ENCODE results near the gene KLHDC7B. TPM values are rescaled to one million over a fixed set of nuclear protein-coding genes. Genes with fewer than 3 reads are reported as not detected.

The KLHDC7B gene
- total and polyA plus RNA-seq, 10 of the 15 experiments (the other 5 are each of a cell fraction or from before 2014, with no cell fraction given) = 0.05 to 2.2 (median 0.93) TPM; not detected in 2

GRCh38 chr22:50573491-50574382, 28.0 kb downstream of the KLHDC7B start:
- intact Hi-C loops (cut with micrococcal nuclease; ENCODE audit: unreplicated experiment) = no loop called here
- no peak for FAIRE-seq

DNA sequence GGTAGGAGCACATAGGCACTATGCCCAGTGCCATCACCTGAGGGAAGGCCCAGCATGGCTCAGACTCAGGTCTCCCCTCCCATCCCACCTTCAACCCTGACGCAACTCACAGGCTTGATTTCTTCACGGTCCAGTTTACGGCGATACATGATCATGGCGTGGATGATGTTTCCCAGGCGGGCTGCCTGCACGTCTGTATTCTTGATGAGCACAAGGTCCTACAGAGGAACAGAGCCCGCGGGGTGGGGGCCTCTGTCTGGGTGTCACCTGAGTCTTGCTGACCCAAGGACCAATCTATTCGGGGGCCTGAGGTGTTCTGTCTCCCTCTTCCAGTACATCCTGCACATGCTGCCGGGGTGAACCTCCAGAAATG, 28.7 kb downstream of the KLHDC7B start:
- Histone ChIP-seq H3K27ac (ENCODE audit: control insufficient read depth, insufficient read depth) (no peak overlapping the region), H3K79me2 (ENCODE audit: control insufficient read depth, insufficient read depth, low read length) (no peaks in the 10 kb centered on the region; the same call in 1 of the 2 replicates), H3K36me3 (ENCODE audit: control insufficient read depth in 2 of 2, insufficient read depth in 2 of 2, low read length in 1 of 2) (peaks cover 12 to 13% of the 10 kb centered on the region in 2 experiments; a peak in 3 of 4 replicates), H3K4me2 (ENCODE audit: control insufficient read depth, insufficient read depth) (no peak overlapping the region), H3K9me3 (replicated peaks; ENCODE audit: control insufficient read depth, insufficient read depth, low read length) (no peaks in the 10 kb centered on the region), H3K27me3 (replicated peaks in 1 of 2; ENCODE audit: control insufficient read depth in 2 of 2, insufficient read depth in 2 of 2, low read length in 1 of 2) (no peaks in the 10 kb centered on the region), H3K4me3 (no peak overlapping the region), H4K20me1 (ENCODE audit: control insufficient read depth, insufficient read depth) (no peaks in the 10 kb centered on the region), H3K4me1 (ENCODE audit: control insufficient read depth, insufficient read depth, low read length) (peaks cover 13% of the 10 kb centered on the region), H2AFZ (ENCODE audit: control insufficient read depth, low read depth, low read length) (no peak overlapping the region), H3K9ac (ENCODE audit: control insufficient read depth, insufficient read depth, low read length) (no peak overlapping the region)
- ChIA-PET RAD21 (ENCODE audit: unreplicated experiment) (no interaction called here), POLR2A (no interaction called here), SMC1A (ENCODE audit: uncharacterized antibody, unreplicated experiment) (no interaction called here), CTCF (interaction anchor here (1.2 to 2.0 kb wide), 2 partner anchors 47 to 49 kb away, joined by 3 to 6 read pairs; no protein-coding TSS in a partner anchor)
- WGBS (ENCODE audit: insufficient coverage, insufficient replicate concordance, low lambda C conversion rate, missing lambda C conversion rate) = 93% methylated on average over 11 of the region's 11 CpGs
- intact Hi-C loops (cut with micrococcal nuclease; ENCODE audit: unreplicated experiment) = no loop called here
- in situ Hi-C loops (cut with MboI) = no loop called here
- ATAC-seq (no peak), FAIRE-seq (no peak), DNase-seq (ENCODE audit: low read depth, low spot score) (no peak)
- BruUV-seq (replicated peaks) = no TSS peak
- TF ChIP-seq MEF2B (IDR thresholded peaks at IDR 0.05; ENCODE audit: partially characterized antibody, poor library complexity, severe bottlenecking) = no peak

More at GRCh38 chr22:50573491-50574382, 28.0 kb downstream of the KLHDC7B start:
- no peaks in the 10 kb centered on the region; the same call in 1 of the 2 replicates for H3K79me2 ChIP-seq (ENCODE audit: control insufficient read depth, insufficient read depth, low read length)
- H3K27me3 ChIP-seq (replicated peaks in 1 of 2; ENCODE audit: control insufficient read depth in 2 of 2, insufficient read depth in 2 of 2, low read length in 1 of 2) = no peaks in the 10 kb centered on the region
- H3K27ac ChIP-seq (ENCODE audit: control insufficient read depth, insufficient read depth) = no peak overlapping the region
- no peak overlapping the region for H3K4me3 ChIP-seq
- DNase-seq (ENCODE audit: low read depth, low spot score) (no peak), ATAC-seq (no peak)
- H3K36me3 ChIP-seq (ENCODE audit: control insufficient read depth in 2 of 2, insufficient read depth in 2 of 2, low read length in 1 of 2) = peaks cover 12 to 18% of the 10 kb centered on the region in 2 experiments; a peak in 3 of 4 replicates
- POLR2A ChIA-PET = no interaction called here
- no peak overlapping the region for H3K9ac ChIP-seq (ENCODE audit: control insufficient read depth, insufficient read depth, low read length)
- peaks cover 8% of the 10 kb centered on the region for H3K4me1 ChIP-seq (ENCODE audit: control insufficient read depth, insufficient read depth, low read length)
- WGBS (ENCODE audit: insufficient coverage, insufficient replicate concordance, low lambda C conversion rate, missing lambda C conversion rate) = 89% methylated on average over 26 of the region's 26 CpGs
- H3K4me2 ChIP-seq (ENCODE audit: control insufficient read depth, insufficient read depth) = no peak overlapping the region
- TF ChIP-seq KAT2A (conservative IDR thresholded peaks at IDR 0.05; ENCODE audit: control insufficient read depth, low read depth, low read length) (no peak), RUNX3 (IDR thresholded peaks at IDR 0.05; ENCODE audit: low read length) (no peak), PAX5 (IDR thresholded peaks at IDR 0.05; ENCODE audit: borderline replicate concordance, low read depth, low read length) (no peak)
- in situ Hi-C loops (cut with MboI) = no loop called here
- BruUV-seq (replicated peaks) = no TSS peak
- no peaks in the 10 kb centered on the region for H4K20me1 ChIP-seq (ENCODE audit: control insufficient read depth, insufficient read depth)
- CTCF ChIA-PET = interaction anchor here (2.1 kb wide), 1 partner anchor 11 kb away, joined by 12 read pairs; the partner anchor contains the start of gene SYCE3
- H2AFZ ChIP-seq (ENCODE audit: control insufficient read depth, low read depth, low read length) = no peak overlapping the region
- H3K9me3 ChIP-seq (replicated peaks; ENCODE audit: control insufficient read depth, insufficient read depth, low read length) = no peaks in the 10 kb centered on the region
- RAD21 ChIA-PET (ENCODE audit: unreplicated experiment) = no interaction called here
- SMC1A ChIA-PET (ENCODE audit: uncharacterized antibody, unreplicated experiment) = no interaction called here

All from GM12878 (cell line).